Adipocyte (in vitro differentiated cells): ENCODE results near the gene RABAC1.
A peak's percentile ranks its signal among the peaks of the same experiment; 100 is the strongest.

Experiments used
- DNase-seq: peaks from one replicate; pipeline ENCODE4 v3.0.0-alpha.2; 2015; ENCODE audit warnings: low read depth
- H3K27me3 ChIP-seq: replicated peaks from 2 replicates; pipeline ENCODE4 v1.7.0; 2013; ENCODE audit warnings: mild to moderate bottlenecking, low read length, moderate library complexity; ENCODE audit not compliant: control insufficient read depth, insufficient read depth
- H3K36me3 ChIP-seq: 2 replicates; pipeline ENCODE4 v1.7.0; 2013; ENCODE audit warnings: low read length, mild to moderate bottlenecking, moderate library complexity; ENCODE audit not compliant: control insufficient read depth, insufficient read depth, severe bottlenecking
- H3K4me1 ChIP-seq: 2 replicates; pipeline ENCODE4 v1.7.0; 2013; ENCODE audit warnings: mild to moderate bottlenecking, low read length, moderate library complexity; ENCODE audit not compliant: control insufficient read depth, insufficient read depth
- H3K4me3 ChIP-seq: 2 replicates; pipeline ENCODE4 v1.7.0; 2013; ENCODE audit warnings: mild to moderate bottlenecking, low read length, moderate library complexity
- H3K9ac ChIP-seq: 2 replicates; pipeline ENCODE4 v1.7.0; 2013; ENCODE audit warnings: mild to moderate bottlenecking, low read length, moderate library complexity
- H3K9me3 ChIP-seq: 2 replicates; pipeline ENCODE4 v1.7.0; 2013; ENCODE audit warnings: mild to moderate bottlenecking, low read length, moderate library complexity; ENCODE audit not compliant: control insufficient read depth

Gene RABAC1

DNA sequence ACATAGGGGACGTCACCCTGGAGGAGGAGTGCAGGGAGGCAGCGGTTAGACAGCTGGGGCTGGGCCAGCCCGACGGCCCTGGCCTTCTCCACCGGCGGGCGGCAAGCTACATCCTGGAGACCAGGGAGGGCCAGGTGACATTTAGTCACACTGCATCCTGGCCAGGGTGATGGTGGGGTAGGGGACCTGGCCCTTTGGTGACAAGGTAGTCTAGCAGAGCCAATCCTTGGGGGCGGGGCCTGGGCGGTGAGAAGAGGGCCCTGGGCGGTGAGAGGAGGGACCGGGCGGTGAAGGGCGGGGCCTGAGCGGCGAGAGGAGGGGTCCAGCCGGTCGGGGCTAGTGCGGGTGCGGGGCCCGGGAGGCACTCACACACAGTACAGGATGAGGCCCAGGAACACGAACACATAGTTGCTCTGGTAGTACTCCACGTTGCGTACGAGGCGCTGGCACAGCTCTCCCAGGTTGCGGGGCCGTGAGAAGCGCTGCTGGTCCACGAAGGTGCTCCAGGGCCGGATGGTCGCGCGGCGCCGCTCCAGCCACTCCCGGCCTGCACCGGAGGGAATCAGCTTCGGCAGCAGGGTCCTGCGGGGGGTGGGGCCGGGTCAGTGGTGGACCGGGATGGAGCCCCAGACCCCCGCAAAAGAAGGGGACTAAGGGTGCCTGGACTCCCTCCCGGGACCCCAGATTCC, 610 bp downstream of the RABAC1 start:
- Histone ChIP-seq H3K27me3 (no peaks in the 10 kb centered on the region), H3K9ac (peak overlapping the region; percentile 95), H3K36me3 (peaks cover 8% of the 10 kb centered on the region), H3K4me1 (peaks cover 15% of the 10 kb centered on the region), H3K9me3 (no peaks in the 10 kb centered on the region), H3K4me3 (peak overlapping the region; percentile 96)
- peak; percentile 91 for DNase-seq

DNA sequence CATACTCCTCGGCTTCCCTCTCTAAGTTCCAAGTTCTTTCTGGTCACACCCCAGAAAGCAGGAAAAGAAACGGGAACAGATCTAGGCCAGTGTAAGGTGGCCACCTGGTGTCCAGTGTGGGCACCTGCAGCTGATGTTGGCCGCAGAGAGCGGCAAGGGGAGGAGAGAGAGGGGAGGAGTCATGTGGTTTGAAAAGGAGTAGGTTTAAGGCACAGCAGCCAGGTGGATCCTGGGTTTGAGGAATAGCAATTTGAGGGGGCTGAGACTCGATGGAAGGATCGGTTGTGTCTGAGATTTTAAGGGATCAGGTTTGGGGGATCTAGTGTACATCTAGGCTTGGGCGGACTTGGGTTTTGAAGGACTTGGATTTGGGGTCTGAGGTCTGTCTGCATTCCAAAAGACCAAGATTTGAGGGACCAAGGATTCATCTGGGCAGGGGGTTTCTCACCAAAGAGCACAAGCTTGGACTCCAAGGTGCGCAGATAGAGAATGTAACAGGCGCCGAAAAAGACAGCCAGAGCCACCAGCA, 1.2 kb downstream of the RABAC1 start:
- H3K4me3 ChIP-seq = peak overlapping the region; percentile 96
- peaks cover 8% of the 10 kb centered on the region for H3K36me3 ChIP-seq
- peak; percentile 84 for DNase-seq

GRCh38 chr19:41957161-41957837, 1.8 kb downstream of the RABAC1 start:
- no peaks in the 10 kb centered on the region for H3K9me3 ChIP-seq
- H3K27me3 ChIP-seq = no peaks in the 10 kb centered on the region
- peak overlapping the region; percentile 96 for H3K4me3 ChIP-seq
- H3K4me1 ChIP-seq = peaks cover 15% of the 10 kb centered on the region
- peaks cover 8% of the 10 kb centered on the region for H3K36me3 ChIP-seq
- DNase-seq = no peak
- H3K9ac ChIP-seq = peak overlapping the region; percentile 95

More for the DNA sequence above, 1.2 kb downstream of the RABAC1 start:
- peak overlapping the region; percentile 95 for H3K9ac ChIP-seq
- no peaks in the 10 kb centered on the region for H3K9me3 ChIP-seq
- no peaks in the 10 kb centered on the region for H3K27me3 ChIP-seq
- H3K4me1 ChIP-seq = peaks cover 15% of the 10 kb centered on the region

DNA sequence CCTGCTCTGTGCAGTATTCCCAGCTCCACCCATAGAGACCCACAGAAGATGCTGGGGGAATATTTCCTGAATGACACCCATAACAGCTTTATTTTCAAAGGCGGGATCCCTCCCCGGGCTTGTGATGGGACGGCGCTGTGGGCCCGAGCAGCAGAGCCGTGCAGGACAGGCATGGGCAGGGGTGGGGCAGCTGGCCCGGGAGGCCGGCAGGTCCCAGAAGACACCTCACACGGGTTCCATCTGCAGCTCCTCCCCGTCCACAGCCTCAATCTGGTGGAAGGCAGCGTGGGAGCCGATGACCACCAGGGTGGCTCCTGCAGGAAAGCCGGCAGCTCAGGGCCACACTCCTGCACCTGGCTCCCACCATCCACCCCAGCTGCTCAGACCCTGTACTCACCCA, 2.5 kb downstream of the RABAC1 start:
- Histone ChIP-seq H3K4me1 (peaks cover 15% of the 10 kb centered on the region), H3K36me3 (peaks cover 8% of the 10 kb centered on the region), H3K4me3 (no peak overlapping the region), H3K9me3 (no peaks in the 10 kb centered on the region), H3K9ac (no peak overlapping the region), H3K27me3 (no peaks in the 10 kb centered on the region)
- no peak for DNase-seq

DNA sequence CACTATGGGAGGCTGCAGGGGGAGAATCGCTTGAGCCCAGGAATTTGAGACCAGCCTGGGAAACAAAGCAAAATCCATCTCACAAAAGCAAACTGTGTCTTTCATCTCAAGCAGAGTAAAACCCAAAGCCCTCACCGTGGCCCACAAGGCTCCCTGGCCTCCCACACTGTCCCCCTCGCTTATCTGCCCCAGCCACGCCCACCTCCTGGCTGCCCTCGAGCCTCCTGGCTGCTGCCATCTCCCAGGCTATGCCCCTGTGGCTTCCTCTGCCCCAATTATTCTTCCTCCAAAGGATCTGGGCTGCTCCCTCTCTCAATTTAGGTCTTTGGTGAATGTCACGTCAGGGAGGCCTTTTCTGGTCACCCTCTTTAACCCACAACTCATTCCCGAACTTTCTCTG, 3.6 kb downstream of the RABAC1 start:
- Histone ChIP-seq H3K4me1 (peaks cover 15% of the 10 kb centered on the region), H3K27me3 (no peaks in the 10 kb centered on the region), H3K9ac (no peak overlapping the region), H3K4me3 (no peak overlapping the region), H3K36me3 (peaks cover 8% of the 10 kb centered on the region), H3K9me3 (no peaks in the 10 kb centered on the region)
- DNase-seq = no peak

- DNase-seq = peak; percentile 91
- H3K27me3 ChIP-seq = no peaks in the 10 kb centered on the region
- peaks cover 8% of the 10 kb centered on the region for H3K36me3 ChIP-seq
- H3K9me3 ChIP-seq = no peaks in the 10 kb centered on the region
- H3K9ac ChIP-seq = no peak overlapping the region
- H3K4me3 ChIP-seq = no peak overlapping the region
- H3K4me1 ChIP-seq = no peaks in the 10 kb centered on the region
Measured at GRCh38 chr19:41951686-41952172, 7.4 kb downstream of the RABAC1 start.

DNA sequence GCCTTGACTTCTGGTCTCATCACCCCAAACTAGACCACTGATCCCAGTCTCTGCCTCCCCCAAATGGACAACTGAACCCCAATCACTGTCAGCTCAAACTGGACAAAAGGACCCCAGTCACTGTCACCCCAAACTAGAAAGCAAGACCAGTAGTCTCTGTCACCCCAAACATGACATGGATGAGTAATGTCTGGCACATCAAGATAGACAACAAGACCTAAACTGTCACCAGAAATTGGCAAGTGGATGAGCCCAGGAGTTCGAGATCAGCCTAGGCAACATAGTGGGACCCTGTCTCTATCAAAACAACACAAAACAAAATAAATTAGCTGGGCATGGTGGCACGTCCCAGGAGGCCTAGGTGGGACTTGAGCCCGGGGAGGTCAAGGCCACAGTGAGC, 12.0 kb downstream of the RABAC1 start:
- Histone ChIP-seq H3K4me1 (no peaks in the 10 kb centered on the region), H3K27me3 (no peaks in the 10 kb centered on the region), H3K4me3 (no peak overlapping the region), H3K9ac (no peak overlapping the region), H3K36me3 (no peaks in the 10 kb centered on the region), H3K9me3 (no peaks in the 10 kb centered on the region)
- no peak for DNase-seq

- Histone ChIP-seq H3K27me3 (peaks cover 4% of the 10 kb centered on the region), H3K36me3 (no peaks in the 10 kb centered on the region), H3K4me3 (no peak overlapping the region), H3K4me1 (no peaks in the 10 kb centered on the region), H3K9me3 (no peaks in the 10 kb centered on the region), H3K9ac (no peak overlapping the region)
- no peak for DNase-seq
Measured at GRCh38 chr19:41945135-41945766, 13.9 kb downstream of the RABAC1 start.

- no peak overlapping the region for H3K4me3 ChIP-seq
- no peak overlapping the region for H3K9ac ChIP-seq
- H3K9me3 ChIP-seq = no peaks in the 10 kb centered on the region
- DNase-seq = no peak
- H3K27me3 ChIP-seq = peaks cover 4% of the 10 kb centered on the region
- H3K36me3 ChIP-seq = no peaks in the 10 kb centered on the region
- no peaks in the 10 kb centered on the region for H3K4me1 ChIP-seq
Measured at GRCh38 chr19:41944336-41944735, 14.8 kb downstream of the RABAC1 start.

DNA sequence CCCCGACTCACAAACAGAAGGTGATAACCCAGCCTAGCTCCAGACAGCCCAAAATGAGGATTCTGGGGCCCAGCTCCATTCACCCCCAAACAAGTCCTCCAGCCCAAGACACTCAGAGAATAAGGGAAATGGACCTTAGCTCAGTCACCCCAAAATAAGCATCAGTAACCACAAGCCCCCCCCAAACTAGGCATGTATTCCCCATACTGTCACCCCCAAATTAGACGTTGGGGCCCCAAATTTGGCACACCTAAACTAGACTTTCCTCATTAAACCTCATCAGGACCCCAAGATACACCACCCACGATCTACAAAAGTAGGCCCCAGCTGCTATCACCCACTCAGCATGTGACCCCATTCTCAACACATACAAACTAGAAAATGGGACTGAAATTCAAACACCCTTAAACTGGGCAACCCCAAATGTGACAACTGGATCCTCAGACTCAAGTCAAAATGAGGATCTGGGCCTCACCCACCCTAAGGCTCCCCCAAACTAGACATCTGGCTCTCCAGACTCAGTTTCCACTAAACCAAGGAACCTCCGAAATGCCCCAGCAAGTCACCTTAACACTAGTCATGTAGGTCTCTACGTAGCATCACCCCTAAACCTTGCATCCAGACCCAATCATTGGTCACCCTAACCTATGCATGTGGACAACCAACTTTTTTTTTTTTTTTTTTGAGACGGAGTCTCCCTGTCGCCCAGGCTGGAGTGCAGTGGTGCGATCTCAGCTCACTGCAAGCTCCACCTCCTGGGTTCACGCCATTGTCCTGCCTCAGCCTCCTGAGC, 17.5 kb downstream of the RABAC1 start:
- Histone ChIP-seq H3K9me3 (no peaks in the 10 kb centered on the region), H3K4me1 (peaks cover 4% of the 10 kb centered on the region), H3K27me3 (peaks cover 4% of the 10 kb centered on the region), H3K36me3 (no peaks in the 10 kb centered on the region), H3K4me3 (no peak overlapping the region), H3K9ac (no peak overlapping the region)
- DNase-seq = no peak
